Loucy (cell line): ENCODE data around the gene ENOX1.

ENCODE experiments used
- EZH2phosphoT487 ChIP-seq: fragments of 200-600 bp; IDR thresholded peaks from 2 replicates; pipeline ENCODE4 v1.6.1; 2018; ENCODE audit warnings: antibody characterized with exemption, mild to moderate bottlenecking, moderate library complexity, borderline replicate concordance
- TF ChIP-seq, protein P1 (sequence below): fragments of 200-600 bp; sonication (generic); conservative IDR thresholded peaks from 2 replicates; pipeline ENCODE4 v1.5.1; 2014; ENCODE audit warnings: mild to moderate bottlenecking, antibody characterized with exemption, low read length

DNA sequence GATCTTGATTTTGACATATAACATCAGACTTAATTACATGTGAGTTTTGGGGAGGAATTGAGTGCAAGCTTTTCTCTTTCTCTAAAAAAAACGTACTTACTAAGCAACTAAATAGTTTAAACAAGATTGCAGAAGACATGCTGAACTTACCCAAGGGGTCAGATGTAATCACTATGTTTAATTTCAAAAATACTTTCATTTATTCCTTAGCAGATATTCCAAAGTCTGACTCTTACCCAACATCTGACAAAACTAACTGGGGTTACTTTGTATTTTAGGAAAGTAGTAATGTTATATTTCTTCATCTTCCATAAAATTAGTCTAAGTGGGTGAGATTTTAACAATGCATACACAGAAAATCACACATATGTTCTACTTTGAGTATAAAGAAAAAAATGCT is 493.2 kb downstream of the ENOX1 start:
- TF ChIP-seq, protein P1, sequence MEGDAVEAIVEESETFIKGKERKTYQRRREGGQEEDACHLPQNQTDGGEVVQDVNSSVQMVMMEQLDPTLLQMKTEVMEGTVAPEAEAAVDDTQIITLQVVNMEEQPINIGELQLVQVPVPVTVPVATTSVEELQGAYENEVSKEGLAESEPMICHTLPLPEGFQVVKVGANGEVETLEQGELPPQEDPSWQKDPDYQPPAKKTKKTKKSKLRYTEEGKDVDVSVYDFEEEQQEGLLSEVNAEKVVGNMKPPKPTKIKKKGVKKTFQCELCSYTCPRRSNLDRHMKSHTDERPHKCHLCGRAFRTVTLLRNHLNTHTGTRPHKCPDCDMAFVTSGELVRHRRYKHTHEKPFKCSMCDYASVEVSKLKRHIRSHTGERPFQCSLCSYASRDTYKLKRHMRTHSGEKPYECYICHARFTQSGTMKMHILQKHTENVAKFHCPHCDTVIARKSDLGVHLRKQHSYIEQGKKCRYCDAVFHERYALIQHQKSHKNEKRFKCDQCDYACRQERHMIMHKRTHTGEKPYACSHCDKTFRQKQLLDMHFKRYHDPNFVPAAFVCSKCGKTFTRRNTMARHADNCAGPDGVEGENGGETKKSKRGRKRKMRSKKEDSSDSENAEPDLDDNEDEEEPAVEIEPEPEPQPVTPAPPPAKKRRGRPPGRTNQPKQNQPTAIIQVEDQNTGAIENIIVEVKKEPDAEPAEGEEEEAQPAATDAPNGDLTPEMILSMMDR, result no peak
- TF ChIP-seq EZH2phosphoT487, result no peak
